ENCODE measurements around the gene KRT3. TPM values are rescaled to one million over a fixed set of nuclear protein-coding genes. Genes with fewer than 3 reads are reported as not detected.

KRT3 gene
- total RNA-seq, 1 donor from 2014 or later, result not detected

DNA sequence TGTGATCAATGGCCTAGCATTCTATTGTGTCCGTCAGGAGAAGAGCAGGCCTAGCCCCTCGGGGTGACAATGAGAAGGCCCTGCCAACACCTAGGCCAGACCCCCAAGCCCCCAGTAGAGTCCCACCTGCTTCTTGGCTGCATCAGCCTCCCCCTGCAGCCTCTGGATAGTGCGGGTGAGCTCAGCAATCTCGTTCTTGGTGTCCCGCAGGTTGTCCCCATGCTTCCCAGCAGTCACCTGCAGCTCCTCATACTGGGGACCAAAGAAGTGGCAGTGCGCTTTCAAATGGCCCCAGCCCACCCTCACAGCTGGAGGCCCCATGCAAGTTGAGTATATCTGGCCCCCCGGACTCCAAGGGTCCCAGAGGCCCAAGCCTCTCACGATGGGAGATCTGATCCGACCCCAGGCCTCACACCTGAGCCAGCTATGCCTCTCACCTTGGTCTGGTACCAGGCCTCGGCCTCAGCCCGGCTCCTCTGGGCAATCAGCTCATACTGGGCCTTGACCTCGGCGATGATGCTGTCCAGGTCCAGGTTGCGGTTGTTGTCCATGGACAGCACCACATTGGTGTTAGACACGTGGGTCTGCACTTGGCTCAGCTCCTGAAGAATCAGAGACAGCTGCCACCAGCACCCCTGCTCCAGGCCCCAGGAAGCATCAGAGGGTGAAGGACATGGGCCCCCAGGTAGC, 28.0 kb upstream of the KRT3 start:
- H3K9me3 Mint-ChIP-seq (ENCODE audit: unreplicated experiment), result no peaks in the 10 kb centered on the region
- no peak for DNase-seq (ENCODE audit: low spot score)
- H3K36me3 Mint-ChIP-seq (ENCODE audit: low read depth, unreplicated experiment), result no peaks in the 10 kb centered on the region

DNA sequence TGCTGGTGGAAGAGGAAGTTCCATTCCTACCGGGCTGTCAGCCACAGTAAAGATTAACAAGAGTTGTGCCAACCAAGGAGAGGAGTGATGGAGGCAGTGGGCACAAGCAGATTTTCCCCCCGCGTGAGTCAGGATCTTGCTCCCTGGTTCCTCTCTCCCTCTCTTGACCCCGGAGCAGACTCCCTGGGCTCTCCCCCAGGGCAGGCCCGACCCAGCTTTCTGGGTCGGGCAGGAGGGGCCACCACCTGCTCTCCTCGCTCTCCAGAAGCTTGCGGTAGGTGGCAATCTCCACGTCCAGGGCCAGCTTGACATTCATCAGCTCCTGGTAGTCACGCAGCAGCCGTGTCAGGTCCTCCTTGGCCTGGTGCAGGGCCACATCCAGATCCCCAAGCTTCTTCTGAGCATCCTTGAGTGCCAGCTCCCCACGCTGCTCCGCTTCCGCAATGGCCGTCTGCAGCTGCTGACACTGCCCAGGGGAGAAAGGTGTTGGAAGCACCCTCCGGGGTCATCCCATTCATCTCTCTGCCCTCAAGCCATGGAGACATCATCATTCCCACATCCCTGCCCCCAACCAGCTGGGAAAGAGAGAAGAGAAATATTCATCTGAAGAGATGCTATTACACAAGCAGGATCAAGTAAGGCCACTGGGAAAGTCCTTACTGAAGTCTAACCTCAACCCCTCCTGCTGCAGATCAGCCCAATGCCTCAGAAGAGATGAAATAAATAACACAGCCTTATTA, 27.0 kb upstream of the KRT3 start:
- no peaks in the 10 kb centered on the region for H3K9me3 Mint-ChIP-seq (ENCODE audit: unreplicated experiment)
- no peaks in the 10 kb centered on the region for H3K4me1 Mint-ChIP-seq (ENCODE audit: unreplicated experiment)
- peaks cover 5% of the 10 kb centered on the region for H3K27me3 Mint-ChIP-seq (ENCODE audit: unreplicated experiment)
- no peak for DNase-seq (ENCODE audit: low spot score)
- no peaks in the 10 kb centered on the region for H3K36me3 Mint-ChIP-seq (ENCODE audit: low read depth, unreplicated experiment)
- H3K27ac Mint-ChIP-seq (ENCODE audit: unreplicated experiment), result no peak overlapping the region
- H3K4me3 Mint-ChIP-seq (ENCODE audit: unreplicated experiment), result no peak overlapping the region
- TF ChIP-seq, protein P1, sequence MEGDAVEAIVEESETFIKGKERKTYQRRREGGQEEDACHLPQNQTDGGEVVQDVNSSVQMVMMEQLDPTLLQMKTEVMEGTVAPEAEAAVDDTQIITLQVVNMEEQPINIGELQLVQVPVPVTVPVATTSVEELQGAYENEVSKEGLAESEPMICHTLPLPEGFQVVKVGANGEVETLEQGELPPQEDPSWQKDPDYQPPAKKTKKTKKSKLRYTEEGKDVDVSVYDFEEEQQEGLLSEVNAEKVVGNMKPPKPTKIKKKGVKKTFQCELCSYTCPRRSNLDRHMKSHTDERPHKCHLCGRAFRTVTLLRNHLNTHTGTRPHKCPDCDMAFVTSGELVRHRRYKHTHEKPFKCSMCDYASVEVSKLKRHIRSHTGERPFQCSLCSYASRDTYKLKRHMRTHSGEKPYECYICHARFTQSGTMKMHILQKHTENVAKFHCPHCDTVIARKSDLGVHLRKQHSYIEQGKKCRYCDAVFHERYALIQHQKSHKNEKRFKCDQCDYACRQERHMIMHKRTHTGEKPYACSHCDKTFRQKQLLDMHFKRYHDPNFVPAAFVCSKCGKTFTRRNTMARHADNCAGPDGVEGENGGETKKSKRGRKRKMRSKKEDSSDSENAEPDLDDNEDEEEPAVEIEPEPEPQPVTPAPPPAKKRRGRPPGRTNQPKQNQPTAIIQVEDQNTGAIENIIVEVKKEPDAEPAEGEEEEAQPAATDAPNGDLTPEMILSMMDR (IDR thresholded peaks at IDR 0.05; ENCODE audit: unreplicated experiment), result no peak

More for the DNA sequence above, 28.0 kb upstream of the KRT3 start:
- Mint-ChIP-seq H3K27me3 (ENCODE audit: unreplicated experiment) (peaks cover 5% of the 10 kb centered on the region), H3K27ac (ENCODE audit: unreplicated experiment) (no peak overlapping the region), H3K4me1 (ENCODE audit: unreplicated experiment) (no peaks in the 10 kb centered on the region), H3K4me3 (ENCODE audit: unreplicated experiment) (no peak overlapping the region)
- TF ChIP-seq, protein P1 (IDR thresholded peaks at IDR 0.05; ENCODE audit: unreplicated experiment), result no peak

GRCh38 chr12:52821826-52822660, 26.1 kb upstream of the KRT3 start:
- TF ChIP-seq, protein P1 (IDR thresholded peaks at IDR 0.05; ENCODE audit: unreplicated experiment), result no peak
- Mint-ChIP-seq H3K4me1 (ENCODE audit: unreplicated experiment) (no peaks in the 10 kb centered on the region), H3K27me3 (ENCODE audit: unreplicated experiment) (peaks cover 5% of the 10 kb centered on the region), H3K4me3 (ENCODE audit: unreplicated experiment) (no peak overlapping the region), H3K9me3 (ENCODE audit: unreplicated experiment) (no peaks in the 10 kb centered on the region), H3K36me3 (ENCODE audit: low read depth, unreplicated experiment) (no peaks in the 10 kb centered on the region), H3K27ac (ENCODE audit: unreplicated experiment) (no peak overlapping the region)
- DNase-seq (ENCODE audit: low spot score), result no peak

GRCh38 chr12:52821071-52821730, 25.3 kb upstream of the KRT3 start:
- Mint-ChIP-seq H3K9me3 (ENCODE audit: unreplicated experiment) (no peaks in the 10 kb centered on the region), H3K4me3 (ENCODE audit: unreplicated experiment) (no peak overlapping the region), H3K27ac (ENCODE audit: unreplicated experiment) (no peak overlapping the region), H3K4me1 (ENCODE audit: unreplicated experiment) (no peaks in the 10 kb centered on the region), H3K27me3 (ENCODE audit: unreplicated experiment) (peaks cover 4% of the 10 kb centered on the region), H3K36me3 (ENCODE audit: low read depth, unreplicated experiment) (no peaks in the 10 kb centered on the region)
- DNase-seq (ENCODE audit: low spot score), result no peak
- TF ChIP-seq, protein P1 (IDR thresholded peaks at IDR 0.05; ENCODE audit: unreplicated experiment), result no peak
